ENCODE measurements around the gene FHL2.

- no peak for TF ChIP-seq BACH2 (CRISPR knock-in tag; IDR thresholded peaks at IDR 0.05; ENCODE audit: borderline replicate concordance)
- TF ChIP-seq PATZ1 (CRISPR knock-in tag; IDR thresholded peaks at IDR 0.05; ENCODE audit: borderline replicate concordance): no peak
- TF ChIP-seq CREB5 (CRISPR knock-in tag; IDR thresholded peaks at IDR 0.05; ENCODE audit: low read depth): no peak
- TF ChIP-seq ZNF70 (CRISPR knock-in tag; IDR thresholded peaks at IDR 0.05): no peak
Measured at GRCh38 chr2:105358593-105358992, 40.3 kb downstream of the FHL2 start.
